Activated naive CD4-positive, alpha-beta T cell treated with anti-CD3 and anti-CD28 coated beads, Interleukin-2, amount 10 ng/mL, durations not matched to agents 7 days and 5 days (primary cell): ENCODE data around the gene NRG3.

ENCODE experiments used
- CTCF ChIA-PET: fragments of 350-600 bp; sonication (Branson Sonifier 250); formaldehyde crosslinking; loops from one replicate; lab custom pipeline; 2021; ENCODE audit warnings: antibody characterized with exemption; lab: Charles Lee
- DNase-seq: peaks from one replicate; pipeline ENCODE4 v3.0.0-alpha.2; 2020
- H3K27ac Mint-ChIP-seq: one replicate; pipeline ENCODE4 v1.8.0; 2021; ENCODE audit warnings: mild to moderate bottlenecking, moderate library complexity, mixed read lengths
- H3K27me3 Mint-ChIP-seq: one replicate; pipeline ENCODE4 v1.8.0; 2021; ENCODE audit warnings: mild to moderate bottlenecking, mixed read lengths
- H3K36me3 Mint-ChIP-seq: one replicate; pipeline ENCODE4 v1.8.0; 2021; ENCODE audit warnings: mixed read lengths
- H3K4me1 Mint-ChIP-seq: one replicate; pipeline ENCODE4 v1.8.0; 2021; ENCODE audit warnings: mixed read lengths
- H3K4me3 Mint-ChIP-seq: one replicate; pipeline ENCODE4 v1.8.0; 2021; ENCODE audit warnings: mild to moderate bottlenecking, moderate library complexity, mixed read lengths
- H3K9me3 Mint-ChIP-seq: one replicate; pipeline ENCODE4 v1.8.0; 2021; ENCODE audit warnings: mixed read lengths

The NRG3 gene

GRCh38 chr10:82377608-82378007, 502.6 kb downstream of the NRG3 start:
- Mint-ChIP-seq H3K4me3 (no peak overlapping the region), H3K27ac (no peak overlapping the region), H3K36me3 (no peaks in the 10 kb centered on the region), H3K9me3 (peaks cover 2% of the 10 kb centered on the region), H3K4me1 (no peaks in the 10 kb centered on the region), H3K27me3 (no peaks in the 10 kb centered on the region)
- no peak for DNase-seq
- CTCF ChIA-PET = no interaction called here

DNA sequence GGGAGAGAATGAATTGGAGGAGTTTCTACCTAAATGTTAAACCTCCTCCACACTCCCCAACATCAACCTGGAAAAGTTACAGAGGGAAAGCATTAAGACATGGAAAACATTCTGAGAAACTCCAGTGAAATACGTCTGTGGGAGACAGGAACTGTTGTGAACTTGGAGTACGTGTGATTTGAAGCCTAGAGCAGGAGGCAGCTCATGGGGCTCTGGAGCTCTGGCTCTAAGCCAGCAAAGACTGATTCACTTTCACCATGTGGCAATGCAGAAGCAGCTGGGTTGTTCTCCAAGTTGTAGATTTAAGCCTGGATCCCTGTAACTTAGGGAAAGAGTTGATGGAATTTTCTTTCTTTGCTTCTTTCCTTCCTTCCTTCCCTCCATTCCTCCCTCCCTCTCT, 503.2 kb downstream of the NRG3 start:
- CTCF ChIA-PET = no interaction called here
- no peaks in the 10 kb centered on the region for H3K27me3 Mint-ChIP-seq
- no peak for DNase-seq
- H3K27ac Mint-ChIP-seq = no peak overlapping the region
- H3K4me1 Mint-ChIP-seq = no peaks in the 10 kb centered on the region
- no peak overlapping the region for H3K4me3 Mint-ChIP-seq
- peaks cover 2% of the 10 kb centered on the region for H3K9me3 Mint-ChIP-seq
- no peaks in the 10 kb centered on the region for H3K36me3 Mint-ChIP-seq

DNA sequence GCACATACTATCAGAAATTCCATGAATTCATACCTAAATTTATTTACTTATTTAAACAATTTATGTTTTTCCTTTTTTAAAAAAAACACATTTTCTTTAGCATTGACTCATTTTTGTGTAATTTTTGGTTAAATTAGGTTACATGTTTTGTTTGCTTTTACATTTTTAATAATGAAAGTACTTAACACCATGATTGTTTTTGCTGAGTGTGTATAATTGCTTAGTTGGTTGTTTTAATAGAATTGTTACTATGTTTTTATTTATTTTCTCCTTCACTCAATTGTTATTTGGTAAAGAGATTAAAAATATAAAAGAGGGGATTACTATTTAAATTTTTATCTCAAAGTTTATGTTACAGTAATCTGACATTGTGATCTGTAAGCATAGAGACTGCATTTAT, 508.4 kb downstream of the NRG3 start:
- H3K27me3 Mint-ChIP-seq = no peaks in the 10 kb centered on the region
- no peak overlapping the region for H3K4me3 Mint-ChIP-seq
- H3K4me1 Mint-ChIP-seq = no peaks in the 10 kb centered on the region
- H3K27ac Mint-ChIP-seq = no peak overlapping the region
- CTCF ChIA-PET = no interaction called here
- peaks cover 4% of the 10 kb centered on the region for H3K9me3 Mint-ChIP-seq
- no peak for DNase-seq
- no peaks in the 10 kb centered on the region for H3K36me3 Mint-ChIP-seq

DNA sequence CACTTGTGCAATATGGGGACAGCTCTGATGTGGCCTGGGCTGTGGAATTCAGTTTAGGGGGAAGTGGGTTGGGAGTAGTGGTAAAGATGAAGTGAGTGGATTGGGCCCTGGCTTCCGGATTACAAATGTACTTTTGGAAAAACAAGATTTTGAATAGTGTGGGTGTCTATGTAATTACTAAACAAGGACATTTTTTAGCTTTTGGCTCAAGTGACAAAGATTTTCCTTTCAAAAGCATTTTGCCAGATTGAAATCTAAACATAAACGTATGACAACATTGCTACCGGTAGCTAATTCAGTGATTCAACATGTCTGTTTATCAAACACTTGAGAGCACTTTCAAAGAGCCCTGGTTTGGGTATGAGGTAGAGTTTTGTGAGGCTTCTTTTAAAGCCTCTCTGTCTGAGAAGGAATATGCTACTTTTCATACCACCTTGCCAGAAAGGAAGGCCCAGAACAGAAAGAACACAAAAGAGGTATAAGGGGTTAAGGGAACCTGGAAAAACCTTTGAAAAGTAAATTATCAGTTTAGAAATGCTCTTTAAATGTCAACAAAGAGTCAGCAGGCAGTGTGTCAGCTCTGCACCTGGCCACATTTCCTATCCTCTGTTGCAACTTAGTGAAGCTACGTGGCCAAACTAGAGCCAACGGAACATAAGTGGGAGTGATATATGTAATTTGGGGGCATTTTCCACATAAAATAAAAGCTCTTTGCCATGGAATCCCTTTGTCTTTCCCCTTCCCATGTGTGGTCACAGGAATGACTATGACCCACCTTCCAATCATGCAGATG, 516.1 kb downstream of the NRG3 start:
- no peaks in the 10 kb centered on the region for H3K4me1 Mint-ChIP-seq
- no peaks in the 10 kb centered on the region for H3K27me3 Mint-ChIP-seq
- no peak overlapping the region for H3K27ac Mint-ChIP-seq

DNA sequence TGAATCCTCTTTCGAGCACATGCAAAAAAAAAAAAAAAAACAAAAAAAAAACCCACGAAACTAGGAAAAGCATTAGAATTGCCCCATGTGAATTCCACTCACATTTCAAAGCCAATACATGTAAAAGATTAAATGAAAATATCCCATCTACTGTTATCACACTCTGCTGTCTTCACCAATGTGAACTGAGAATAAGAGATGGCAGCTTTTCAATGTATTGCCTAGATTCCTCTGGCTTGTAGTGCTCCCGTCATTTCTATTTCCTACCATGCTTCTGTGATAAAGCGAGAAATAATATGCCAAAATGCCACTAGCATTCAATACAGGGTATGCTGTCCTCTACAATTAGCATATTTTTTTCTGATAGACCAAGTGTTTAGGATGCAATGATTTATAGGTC, 517.0 kb downstream of the NRG3 start:
- CTCF ChIA-PET = no interaction called here
- Mint-ChIP-seq H3K27me3 (no peaks in the 10 kb centered on the region), H3K4me1 (no peaks in the 10 kb centered on the region), H3K4me3 (no peak overlapping the region), H3K36me3 (no peaks in the 10 kb centered on the region), H3K27ac (no peak overlapping the region), H3K9me3 (no peaks in the 10 kb centered on the region)
- DNase-seq = no peak

More for the DNA sequence above, 516.1 kb downstream of the NRG3 start:
- no peak for DNase-seq
- CTCF ChIA-PET = no interaction called here
- H3K4me3 Mint-ChIP-seq = no peak overlapping the region
- H3K36me3 Mint-ChIP-seq = no peaks in the 10 kb centered on the region
- H3K9me3 Mint-ChIP-seq = no peaks in the 10 kb centered on the region

- no peak overlapping the region for H3K27ac Mint-ChIP-seq
- H3K36me3 Mint-ChIP-seq = no peaks in the 10 kb centered on the region
- no peaks in the 10 kb centered on the region for H3K4me1 Mint-ChIP-seq
- CTCF ChIA-PET = no interaction called here
- DNase-seq = no peak
- H3K4me3 Mint-ChIP-seq = no peak overlapping the region
- H3K9me3 Mint-ChIP-seq = no peaks in the 10 kb centered on the region
- H3K27me3 Mint-ChIP-seq = no peaks in the 10 kb centered on the region
Observed at GRCh38 chr10:82392533-82392932, 517.5 kb downstream of the NRG3 start.

DNA sequence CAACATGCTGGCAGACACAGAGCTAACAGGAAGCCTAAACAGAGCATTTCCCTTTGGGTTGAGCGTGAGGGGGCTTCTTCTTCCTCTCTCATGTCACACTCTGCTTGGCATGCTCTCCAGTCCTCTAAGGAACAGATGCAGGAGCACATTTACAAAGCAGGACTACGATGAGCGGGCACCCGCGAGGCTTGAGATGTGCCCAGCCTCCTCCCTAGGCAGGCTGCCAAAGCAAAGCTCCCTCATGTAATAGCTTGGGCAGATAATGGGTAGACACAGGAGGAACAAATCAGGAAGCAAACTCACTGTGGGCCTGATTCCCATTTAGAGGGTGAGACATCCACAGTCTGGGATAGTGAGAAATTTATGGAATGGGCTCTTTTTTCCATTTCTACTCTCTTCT, 519.1 kb downstream of the NRG3 start:
- Mint-ChIP-seq H3K4me1 (no peaks in the 10 kb centered on the region), H3K4me3 (no peak overlapping the region), H3K27me3 (no peaks in the 10 kb centered on the region), H3K36me3 (no peaks in the 10 kb centered on the region), H3K9me3 (no peaks in the 10 kb centered on the region), H3K27ac (no peak overlapping the region)
- CTCF ChIA-PET = no interaction called here
- DNase-seq = no peak

DNA sequence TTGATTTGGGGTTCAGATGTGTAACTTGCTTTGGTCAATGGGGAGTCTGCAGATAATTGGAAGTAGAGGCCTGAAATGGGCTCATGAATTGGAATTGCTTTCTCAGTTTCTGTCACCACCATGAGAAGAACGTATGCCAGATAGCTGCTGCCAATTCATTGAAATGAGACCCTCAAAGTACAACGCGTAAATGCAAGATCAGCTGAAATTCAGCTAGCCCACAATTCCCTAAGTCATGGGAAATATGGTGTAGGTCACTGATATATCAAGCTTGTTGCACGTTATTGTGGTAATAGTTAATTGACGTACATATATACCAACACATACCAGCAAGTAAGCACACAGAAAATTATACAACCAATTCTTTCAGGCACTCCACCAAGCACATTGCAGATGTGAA, 520.0 kb downstream of the NRG3 start:
- Mint-ChIP-seq H3K27me3 (no peaks in the 10 kb centered on the region), H3K4me3 (no peak overlapping the region), H3K27ac (no peak overlapping the region), H3K4me1 (no peaks in the 10 kb centered on the region), H3K9me3 (no peaks in the 10 kb centered on the region), H3K36me3 (no peaks in the 10 kb centered on the region)
- CTCF ChIA-PET = no interaction called here
- no peak for DNase-seq

GRCh38 chr10:82396886-82397285, 521.9 kb downstream of the NRG3 start:
- H3K9me3 Mint-ChIP-seq = no peaks in the 10 kb centered on the region
- no peaks in the 10 kb centered on the region for H3K4me1 Mint-ChIP-seq
- no peak overlapping the region for H3K27ac Mint-ChIP-seq
- H3K27me3 Mint-ChIP-seq = no peaks in the 10 kb centered on the region
- no peaks in the 10 kb centered on the region for H3K36me3 Mint-ChIP-seq
- DNase-seq = no peak
- CTCF ChIA-PET = no interaction called here
- no peak overlapping the region for H3K4me3 Mint-ChIP-seq

DNA sequence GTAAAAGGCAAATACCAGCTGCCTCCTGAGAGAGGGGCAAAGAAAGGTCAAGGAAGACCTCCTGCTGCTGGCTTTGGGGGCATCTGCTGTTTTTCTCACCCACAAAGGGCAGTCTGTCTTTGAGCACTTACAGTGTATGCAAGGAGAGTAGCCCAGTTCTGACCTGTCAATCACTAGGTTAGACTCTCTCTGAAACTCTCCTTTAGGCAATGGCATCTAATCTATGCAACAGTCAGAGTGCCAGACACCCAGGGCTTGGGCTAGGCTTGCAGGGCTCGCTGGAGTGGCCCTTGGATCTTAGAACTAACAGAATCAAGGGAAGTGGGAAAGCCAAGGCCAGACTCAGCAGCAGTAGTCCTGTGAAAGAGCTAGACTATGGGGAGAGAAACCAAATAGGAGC, 522.9 kb downstream of the NRG3 start:
- no peaks in the 10 kb centered on the region for H3K36me3 Mint-ChIP-seq
- H3K27me3 Mint-ChIP-seq = no peaks in the 10 kb centered on the region
- no peak overlapping the region for H3K4me3 Mint-ChIP-seq
- no peaks in the 10 kb centered on the region for H3K4me1 Mint-ChIP-seq
- no peak overlapping the region for H3K27ac Mint-ChIP-seq
- no peak for DNase-seq
- no peaks in the 10 kb centered on the region for H3K9me3 Mint-ChIP-seq
- CTCF ChIA-PET = no interaction called here

DNA sequence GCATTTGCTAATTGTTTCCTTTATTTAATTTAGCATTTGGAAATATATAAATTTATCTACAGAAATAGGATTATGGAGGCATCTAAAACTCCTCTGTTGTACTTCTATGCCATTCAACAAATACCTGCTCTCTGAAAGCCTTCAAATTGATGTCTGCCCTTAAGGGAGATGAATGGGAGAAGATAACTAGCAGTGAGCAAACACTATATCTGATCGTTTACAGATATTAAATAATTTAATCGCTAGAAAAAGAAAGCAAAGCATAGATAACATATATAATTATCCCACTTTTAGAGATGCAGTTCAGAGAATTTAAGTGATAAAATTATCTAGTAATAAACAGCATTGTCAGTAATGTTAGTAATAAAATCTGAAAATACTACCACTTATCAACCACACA, 524.9 kb downstream of the NRG3 start:
- no peaks in the 10 kb centered on the region for H3K9me3 Mint-ChIP-seq
- H3K4me1 Mint-ChIP-seq = no peaks in the 10 kb centered on the region
- no peak overlapping the region for H3K27ac Mint-ChIP-seq
- no peak for DNase-seq
- H3K4me3 Mint-ChIP-seq = no peak overlapping the region
- H3K36me3 Mint-ChIP-seq = no peaks in the 10 kb centered on the region
- H3K27me3 Mint-ChIP-seq = no peaks in the 10 kb centered on the region
- CTCF ChIA-PET = no interaction called here

DNA sequence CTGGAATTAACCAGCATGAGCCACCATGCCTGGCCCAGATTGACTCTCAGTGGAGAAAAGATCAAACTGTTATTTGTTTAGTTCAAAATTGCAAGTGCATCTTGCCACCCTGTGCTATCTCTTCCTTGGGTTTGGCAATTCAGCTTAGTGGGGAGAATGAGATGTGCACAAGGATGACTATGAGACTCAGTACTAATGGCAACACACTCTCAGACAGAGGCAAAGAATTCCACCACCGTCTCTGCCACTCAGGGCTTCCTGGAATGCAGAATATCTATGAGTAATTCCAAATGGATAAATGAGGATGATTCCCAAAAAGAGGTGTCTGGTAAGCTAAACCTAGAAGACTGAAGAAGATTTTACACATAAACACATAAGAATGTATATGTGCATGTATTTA, 525.8 kb downstream of the NRG3 start:
- DNase-seq = no peak
- no peaks in the 10 kb centered on the region for H3K36me3 Mint-ChIP-seq
- H3K9me3 Mint-ChIP-seq = no peaks in the 10 kb centered on the region
- no peak overlapping the region for H3K4me3 Mint-ChIP-seq
- no peaks in the 10 kb centered on the region for H3K27me3 Mint-ChIP-seq
- H3K4me1 Mint-ChIP-seq = no peaks in the 10 kb centered on the region
- CTCF ChIA-PET = no interaction called here
- H3K27ac Mint-ChIP-seq = no peak overlapping the region

DNA sequence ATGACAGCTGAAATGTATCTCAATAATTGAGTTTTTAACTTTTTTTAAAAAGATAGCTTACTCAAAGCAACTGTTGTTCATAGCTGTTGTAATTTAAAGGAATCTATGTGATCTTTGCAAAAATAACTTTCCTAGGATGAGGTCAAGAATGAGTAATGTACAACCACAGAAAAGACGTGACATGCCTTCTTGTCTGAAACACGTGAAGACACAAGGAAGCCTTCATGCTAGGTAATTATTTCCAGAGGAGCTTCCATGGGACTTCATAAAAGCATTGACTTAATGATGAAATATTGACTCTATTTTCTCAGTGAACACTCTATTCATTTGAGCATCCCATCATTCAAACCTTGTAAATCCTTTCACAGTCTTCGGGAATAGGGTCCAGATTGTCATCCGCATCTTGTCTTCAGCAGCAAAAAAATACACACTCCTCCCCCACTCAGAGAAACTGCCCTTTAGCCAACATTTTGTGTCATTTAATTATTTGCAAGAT, 528.0 kb downstream of the NRG3 start:
- DNase-seq = no peak
- Mint-ChIP-seq H3K4me3 (no peak overlapping the region), H3K27me3 (no peaks in the 10 kb centered on the region), H3K4me1 (no peaks in the 10 kb centered on the region), H3K27ac (no peak overlapping the region), H3K9me3 (no peaks in the 10 kb centered on the region), H3K36me3 (no peaks in the 10 kb centered on the region)
- CTCF ChIA-PET = no interaction called here

- Mint-ChIP-seq H3K27me3 (no peaks in the 10 kb centered on the region), H3K4me3 (no peak overlapping the region), H3K4me1 (no peaks in the 10 kb centered on the region), H3K9me3 (no peaks in the 10 kb centered on the region), H3K36me3 (no peaks in the 10 kb centered on the region), H3K27ac (no peak overlapping the region)
- CTCF ChIA-PET = no interaction called here
- no peak for DNase-seq
Observed at GRCh38 chr10:82409671-82410070, 534.7 kb downstream of the NRG3 start.

- H3K4me3 Mint-ChIP-seq = no peak overlapping the region
- no peaks in the 10 kb centered on the region for H3K36me3 Mint-ChIP-seq
- DNase-seq = no peak
- H3K27me3 Mint-ChIP-seq = no peaks in the 10 kb centered on the region
- no peaks in the 10 kb centered on the region for H3K9me3 Mint-ChIP-seq
- CTCF ChIA-PET = no interaction called here
- no peak overlapping the region for H3K27ac Mint-ChIP-seq
- H3K4me1 Mint-ChIP-seq = no peaks in the 10 kb centered on the region
Observed at GRCh38 chr10:82411416-82411815, 536.4 kb downstream of the NRG3 start.
